ENCODE measurements around the gene ZNF576. TPM values are rescaled to one million over a fixed set of nuclear protein-coding genes. Genes with fewer than 3 reads are reported as not detected.

The ZNF576 gene
- total and polyA plus RNA-seq, 9 of the 15 experiments (the other 6 are each of a cell fraction or from before 2014, with no cell fraction given): 6.8 to 18.2 (median 12.2) TPM

DNA sequence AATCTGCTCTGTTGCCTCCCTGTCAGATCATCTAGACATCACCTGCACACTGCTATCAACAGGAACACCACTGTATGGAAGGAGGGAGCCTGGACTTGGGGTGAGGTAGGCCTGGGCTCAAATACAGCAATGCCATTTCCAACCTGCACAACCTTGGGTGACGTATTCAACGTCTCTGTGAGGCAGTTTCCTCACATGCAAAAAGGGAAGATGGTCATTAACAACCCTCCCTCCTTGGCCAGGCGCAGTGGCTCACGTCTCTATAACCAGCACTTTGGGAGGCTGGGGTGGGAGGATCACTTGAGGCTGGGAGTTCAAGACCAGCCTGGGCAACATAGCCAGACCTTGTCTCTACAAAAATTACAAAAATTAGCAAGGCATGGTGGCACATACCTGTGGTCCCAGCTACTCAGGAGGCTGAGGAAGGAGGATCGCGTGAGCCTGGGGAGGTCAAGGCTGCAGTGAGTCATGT lies 34.1 kb upstream of the ZNF576 start:
- intact Hi-C loops (cut with micrococcal nuclease) (no loop called here), in situ Hi-C loops (cut with MboI) (no loop called here)
- Histone ChIP-seq H3K9me3 (replicated peaks; ENCODE audit: control insufficient read depth, insufficient read depth, low read depth, low read length) (no peaks in the 10 kb centered on the region), H3K79me2 (ENCODE audit: control insufficient read depth, insufficient read depth, low read length) (no peaks in the 10 kb centered on the region), H3K27ac (ENCODE audit: extremely low read depth, low read depth, low read length) (no peak overlapping the region; the same call in 2 of the 3 replicates), H3K27me3 (ENCODE audit: control insufficient read depth in 2 of 2, insufficient read depth in 2 of 2, low read length in 2 of 2) (no peaks in the 10 kb centered on the region), H3K4me3 (no peak overlapping the region), H3K9me1 (ENCODE audit: control insufficient read depth, insufficient read depth, low read length) (no peaks in the 10 kb centered on the region), H4K20me1 (replicated peaks; ENCODE audit: control insufficient read depth, insufficient read depth, low read length) (no peaks in the 10 kb centered on the region; the same call in 1 of the 2 replicates), H3K9ac (ENCODE audit: insufficient read depth in 1 of 2, low read depth in 2 of 2, low read length in 2 of 2) (no peak overlapping the region), H3K36me3 (ENCODE audit: control insufficient read depth, insufficient read depth, low read length) (peaks cover 45% of the 10 kb centered on the region; the same call in 2 of the 3 replicates), H3K4me2 (ENCODE audit: insufficient read depth, low read length) (no peak overlapping the region), H3K4me1 (replicated peaks in 1 of 2; ENCODE audit: control insufficient read depth in 2 of 2, insufficient read depth in 2 of 2, low read length in 2 of 2) (peaks cover 3 to 4% of the 10 kb centered on the region in 2 experiments; a peak in 4 of 5 replicates), H2AFZ (ENCODE audit: low read depth, low read length) (no peak overlapping the region)
- WGBS (ENCODE audit: insufficient coverage, low coverage, missing lambda C conversion rate): 89% methylated on average over 6 of the region's 6 CpGs
- FAIRE-seq (no peak), ATAC-seq (no peak), DNase-seq (ENCODE audit: extremely low read depth in 1 of 4, low spot score in 3 of 4) (no peak)
- ChIA-PET POLR2A (interaction anchor here (0.6 to 3.6 kb wide), 2 partner anchors 9 to 87 kb away, joined by 4 to 19 read pairs; no protein-coding TSS in a partner anchor), CTCF (ENCODE audit: low intra/inter-chr PET ratio) (no interaction called here)
- BruUV-seq (replicated peaks): no TSS peak
- TF ChIP-seq SAP30 (IDR thresholded peaks at IDR 0.05; ENCODE audit: borderline replicate concordance, insufficient read depth, low read depth, low read length, poor library complexity, severe bottlenecking) (no peak), SMARCC2 (IDR thresholded peaks at IDR 0.05; ENCODE audit: low read depth) (no peak), ZNF551 (CRISPR knock-in tag; IDR thresholded peaks at IDR 0.05) (no peak), KLF6 (CRISPR knock-in tag; IDR thresholded peaks at IDR 0.05; ENCODE audit: borderline replicate concordance) (no peak), ZNF586 (CRISPR knock-in tag; conservative IDR thresholded peaks at IDR 0.05) (no peak), FOXM1 (IDR thresholded peaks at IDR 0.05; ENCODE audit: low read depth) (no peak), FOXM1 (CRISPR knock-in tag; IDR thresholded peaks at IDR 0.05; ENCODE audit: low read depth) (no peak), ARHGAP35 (IDR thresholded peaks at IDR 0.05; ENCODE audit: partially characterized antibody) (no peak), ARNT (IDR thresholded peaks at IDR 0.05) (no peak), ZFP30 (CRISPR knock-in tag; IDR thresholded peaks at IDR 0.05; ENCODE audit: borderline replicate concordance) (no peak), ESRRB (CRISPR knock-in tag; IDR thresholded peaks at IDR 0.05; ENCODE audit: borderline replicate concordance) (no peak), ZFX (CRISPR knock-in tag; IDR thresholded peaks at IDR 0.05) (no peak), CCAR2 (IDR thresholded peaks at IDR 0.05; ENCODE audit: low read depth, low read length) (no peak), HCFC1 (IDR thresholded peaks at IDR 0.05; ENCODE audit: low read depth, low read length) (no peak)
- TF ChIP-seq, protein P1, sequence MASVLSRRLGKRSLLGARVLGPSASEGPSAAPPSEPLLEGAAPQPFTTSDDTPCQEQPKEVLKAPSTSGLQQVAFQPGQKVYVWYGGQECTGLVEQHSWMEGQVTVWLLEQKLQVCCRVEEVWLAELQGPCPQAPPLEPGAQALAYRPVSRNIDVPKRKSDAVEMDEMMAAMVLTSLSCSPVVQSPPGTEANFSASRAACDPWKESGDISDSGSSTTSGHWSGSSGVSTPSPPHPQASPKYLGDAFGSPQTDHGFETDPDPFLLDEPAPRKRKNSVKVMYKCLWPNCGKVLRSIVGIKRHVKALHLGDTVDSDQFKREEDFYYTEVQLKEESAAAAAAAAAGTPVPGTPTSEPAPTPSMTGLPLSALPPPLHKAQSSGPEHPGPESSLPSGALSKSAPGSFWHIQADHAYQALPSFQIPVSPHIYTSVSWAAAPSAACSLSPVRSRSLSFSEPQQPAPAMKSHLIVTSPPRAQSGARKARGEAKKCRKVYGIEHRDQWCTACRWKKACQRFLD (CRISPR knock-in tag; IDR thresholded peaks at IDR 0.05): no peak
- TF ChIP-seq, protein P2, sequence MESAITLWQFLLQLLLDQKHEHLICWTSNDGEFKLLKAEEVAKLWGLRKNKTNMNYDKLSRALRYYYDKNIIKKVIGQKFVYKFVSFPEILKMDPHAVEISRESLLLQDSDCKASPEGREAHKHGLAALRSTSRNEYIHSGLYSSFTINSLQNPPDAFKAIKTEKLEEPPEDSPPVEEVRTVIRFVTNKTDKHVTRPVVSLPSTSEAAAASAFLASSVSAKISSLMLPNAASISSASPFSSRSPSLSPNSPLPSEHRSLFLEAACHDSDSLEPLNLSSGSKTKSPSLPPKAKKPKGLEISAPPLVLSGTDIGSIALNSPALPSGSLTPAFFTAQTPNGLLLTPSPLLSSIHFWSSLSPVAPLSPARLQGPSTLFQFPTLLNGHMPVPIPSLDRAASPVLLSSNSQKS (CRISPR knock-in tag; IDR thresholded peaks at IDR 0.05): no peak
- TF ChIP-seq, protein P3, sequence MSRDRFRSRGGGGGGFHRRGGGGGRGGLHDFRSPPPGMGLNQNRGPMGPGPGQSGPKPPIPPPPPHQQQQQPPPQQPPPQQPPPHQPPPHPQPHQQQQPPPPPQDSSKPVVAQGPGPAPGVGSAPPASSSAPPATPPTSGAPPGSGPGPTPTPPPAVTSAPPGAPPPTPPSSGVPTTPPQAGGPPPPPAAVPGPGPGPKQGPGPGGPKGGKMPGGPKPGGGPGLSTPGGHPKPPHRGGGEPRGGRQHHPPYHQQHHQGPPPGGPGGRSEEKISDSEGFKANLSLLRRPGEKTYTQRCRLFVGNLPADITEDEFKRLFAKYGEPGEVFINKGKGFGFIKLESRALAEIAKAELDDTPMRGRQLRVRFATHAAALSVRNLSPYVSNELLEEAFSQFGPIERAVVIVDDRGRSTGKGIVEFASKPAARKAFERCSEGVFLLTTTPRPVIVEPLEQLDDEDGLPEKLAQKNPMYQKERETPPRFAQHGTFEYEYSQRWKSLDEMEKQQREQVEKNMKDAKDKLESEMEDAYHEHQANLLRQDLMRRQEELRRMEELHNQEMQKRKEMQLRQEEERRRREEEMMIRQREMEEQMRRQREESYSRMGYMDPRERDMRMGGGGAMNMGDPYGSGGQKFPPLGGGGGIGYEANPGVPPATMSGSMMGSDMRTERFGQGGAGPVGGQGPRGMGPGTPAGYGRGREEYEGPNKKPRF (IDR thresholded peaks at IDR 0.05; ENCODE audit: low read depth, low read length): no peak
- TF ChIP-seq, protein P4, sequence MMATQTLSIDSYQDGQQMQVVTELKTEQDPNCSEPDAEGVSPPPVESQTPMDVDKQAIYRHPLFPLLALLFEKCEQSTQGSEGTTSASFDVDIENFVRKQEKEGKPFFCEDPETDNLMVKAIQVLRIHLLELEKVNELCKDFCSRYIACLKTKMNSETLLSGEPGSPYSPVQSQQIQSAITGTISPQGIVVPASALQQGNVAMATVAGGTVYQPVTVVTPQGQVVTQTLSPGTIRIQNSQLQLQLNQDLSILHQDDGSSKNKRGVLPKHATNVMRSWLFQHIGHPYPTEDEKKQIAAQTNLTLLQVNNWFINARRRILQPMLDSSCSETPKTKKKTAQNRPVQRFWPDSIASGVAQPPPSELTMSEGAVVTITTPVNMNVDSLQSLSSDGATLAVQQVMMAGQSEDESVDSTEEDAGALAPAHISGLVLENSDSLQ (IDR thresholded peaks at IDR 0.05): no peak
